Natural killer cell (primary cell): Measurements from ENCODE around the gene TRPM1. TPM values are rescaled to one million over a fixed set of nuclear protein-coding genes. Genes with fewer than 3 reads are reported as not detected.

Experiments
- ATAC-seq, 3 donors: fragments of 150-1000 bp in 2 of 3; fragments of 200-7000 bp in 1 of 3; cut with Tn5 transposase; 1 replicate in 1 of 3; 2 replicates in 2 of 3; pipeline ENCODE4 v1.10.0; 2021; ENCODE audit warnings: mild to moderate bottlenecking in 2 of 3, moderate library complexity in 2 of 3
- DNase-seq, 2 donors: peaks; one replicate each; pipeline versions ENCODE4 v3.0.0 to v3.0.0-alpha.2; 2013 to 2021; ENCODE audit warnings: mixed read lengths in 1 of 2
- H3K27ac ChIP-seq: one replicate; pipeline ENCODE4 v1.5.1; 2013; ENCODE audit warnings: mild to moderate bottlenecking, low read length
- H3K27me3 ChIP-seq: one replicate; pipeline ENCODE4 v1.6.1; 2013; ENCODE audit warnings: low read length; ENCODE audit not compliant: control insufficient read depth, insufficient read depth
- H3K36me3 ChIP-seq: one replicate; pipeline ENCODE4 v1.6.1; 2013; ENCODE audit warnings: low read length; ENCODE audit not compliant: control insufficient read depth, insufficient read depth
- H3K4me1 ChIP-seq: one replicate; pipeline ENCODE4 v1.6.1; 2013; ENCODE audit warnings: low read length; ENCODE audit not compliant: control insufficient read depth, insufficient read depth
- H3K4me3 ChIP-seq: one replicate; pipeline ENCODE4 v1.5.1; 2013; ENCODE audit warnings: low read length
- H3K9me3 ChIP-seq: one replicate; pipeline ENCODE4 v1.6.1; 2013; ENCODE audit warnings: low read length; ENCODE audit not compliant: control insufficient read depth, insufficient read depth
- H3K27ac Mint-ChIP-seq, 2 donors: one replicate each; pipeline ENCODE4 v1.8.0; 2022; ENCODE audit warnings: mild to moderate bottlenecking in 2 of 2, mixed read lengths in 2 of 2, moderate library complexity in 1 of 2
- H3K27me3 Mint-ChIP-seq, 2 donors: one replicate each; pipeline ENCODE4 v1.8.0; 2022; ENCODE audit warnings: low read depth in 2 of 2, mixed read lengths in 2 of 2
- H3K36me3 Mint-ChIP-seq: one replicate; pipeline ENCODE4 v1.8.0; 2022; ENCODE audit warnings: mixed read lengths
- H3K4me1 Mint-ChIP-seq, 2 donors: one replicate each; pipeline ENCODE4 v1.8.0; 2022; ENCODE audit warnings: mixed read lengths in 2 of 2
- H3K4me3 Mint-ChIP-seq: one replicate; pipeline ENCODE4 v1.8.0; 2022; ENCODE audit warnings: mild to moderate bottlenecking, moderate library complexity, mixed read lengths
- H3K9me3 Mint-ChIP-seq, 2 donors: one replicate each; pipeline ENCODE4 v1.8.0; 2022; ENCODE audit warnings: mixed read lengths in 2 of 2
- CTCF ChIP-seq: fragments of 200-600 bp; IDR thresholded peaks from one replicate; pipeline ENCODE4 v1.8.0; 2022; ENCODE audit warnings: antibody characterized with exemption
- WGBS: methylation state at CpG from one replicate; pipeline ENCODE4 v1.1.7; 2013; ENCODE audit warnings: missing lambda C conversion rate; ENCODE audit not compliant: insufficient coverage; 5-methylcytosine and 5-hydroxymethylcytosine counted together
- intact Hi-C: fragments of 100-400 bp; cut with micrococcal nuclease; formaldehyde crosslinking; loops from one replicate; pipeline ENCODE4 v1.14.2; 2022
- total RNA-seq, 4 donors: library from RNA; stranded (reverse); fragments of 120-200 nt in 1 of 4; gene quantifications; one replicate each; pipeline versions ENCODE4 v1.2.3 to v1.2.4, GENCODE V29; 2013 to 2022

Gene TRPM1
- total RNA-seq, 3 donors from 2014 or later (not counting 1 experiment from before 2014, with no cell fraction given), result not detected

GRCh38 chr15:31125061-31125460 is 23.5 kb upstream of the TRPM1 start:
- H3K9me3 Mint-ChIP-seq, result peaks cover 0 to 5% of the 10 kb centered on the region in 2 donors
- Histone ChIP-seq H3K9me3 (no peaks in the 10 kb centered on the region), H3K27me3 (no peaks in the 10 kb centered on the region), H3K4me1 (peaks cover 7% of the 10 kb centered on the region), H3K4me3 (no peak overlapping the region), H3K36me3 (no peaks in the 10 kb centered on the region), H3K27ac (no peak overlapping the region)
- H3K4me1 Mint-ChIP-seq, result peaks cover 4 to 6% of the 10 kb centered on the region in 2 donors
- TF ChIP-seq CTCF, result no peak
- H3K27me3 Mint-ChIP-seq, result peaks cover 0 to 7% of the 10 kb centered on the region in 2 donors
- H3K36me3 Mint-ChIP-seq, result peaks cover 11% of the 10 kb centered on the region
- ATAC-seq, result no peak
- H3K27ac Mint-ChIP-seq, result no peak overlapping the region
- DNase-seq, result no peak
- WGBS, result 85% methylated on average over 2 of the region's 8 CpGs
- no peak overlapping the region for H3K4me3 Mint-ChIP-seq
- intact Hi-C loops, result loop anchor here (5.0 to 10.0 kb wide), 2 partner anchors 133 to 220 kb away; partner anchors contain the start of genes FAN1 and MTMR10

GRCh38 chr15:31116423-31117030 is 15.0 kb upstream of the TRPM1 start:
- no peak overlapping the region for H3K27ac Mint-ChIP-seq
- intact Hi-C loops, result no loop called here
- H3K4me1 Mint-ChIP-seq, result no peaks in the 10 kb centered on the region
- Histone ChIP-seq H3K27ac (no peak overlapping the region), H3K27me3 (no peaks in the 10 kb centered on the region), H3K9me3 (no peaks in the 10 kb centered on the region), H3K36me3 (no peaks in the 10 kb centered on the region), H3K4me3 (no peak overlapping the region), H3K4me1 (no peaks in the 10 kb centered on the region)
- 91% methylated on average over 4 of the region's 6 CpGs for WGBS
- peaks cover 7 to 8% of the 10 kb centered on the region in 2 donors for H3K9me3 Mint-ChIP-seq
- DNase-seq (no peak), ATAC-seq (no peak)
- peaks cover 13% of the 10 kb centered on the region for H3K36me3 Mint-ChIP-seq
- H3K27me3 Mint-ChIP-seq, result peaks cover 10 to 26% of the 10 kb centered on the region in 2 donors
- TF ChIP-seq CTCF, result no peak
- H3K4me3 Mint-ChIP-seq, result no peak overlapping the region

DNA sequence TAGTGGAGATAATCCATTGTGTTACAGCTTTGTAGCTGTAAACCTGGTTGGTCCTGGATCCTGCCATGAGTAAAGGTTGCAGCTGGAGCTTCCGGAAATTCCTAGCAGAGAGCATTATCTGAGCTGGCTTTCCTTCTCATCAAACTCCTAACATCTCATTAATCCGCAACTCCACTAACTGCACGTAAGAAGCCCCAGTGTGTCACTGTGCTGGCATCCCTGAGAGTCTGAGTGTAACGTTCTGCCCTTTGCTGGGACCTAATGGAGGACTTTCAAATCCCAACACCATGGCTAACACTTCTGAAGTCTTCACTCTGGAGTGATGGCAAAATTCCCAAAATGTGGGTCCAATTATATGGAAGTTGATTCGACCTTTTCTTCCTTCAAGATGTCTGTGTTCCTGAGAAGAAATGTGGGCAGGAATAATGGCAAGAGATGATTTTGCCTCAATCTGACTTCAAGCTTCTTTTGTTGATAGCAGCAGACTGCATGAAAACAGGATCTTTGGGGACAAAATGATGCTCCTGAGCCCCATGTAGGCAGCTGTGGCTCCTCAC is 9.6 kb upstream of the TRPM1 start:
- H3K27ac Mint-ChIP-seq, result no peak overlapping the region
- ATAC-seq (no peak), DNase-seq (no peak)
- Histone ChIP-seq H3K27me3 (no peaks in the 10 kb centered on the region), H3K4me1 (no peaks in the 10 kb centered on the region), H3K4me3 (no peak overlapping the region), H3K36me3 (no peaks in the 10 kb centered on the region), H3K27ac (no peak overlapping the region), H3K9me3 (no peaks in the 10 kb centered on the region)
- H3K9me3 Mint-ChIP-seq, result peaks cover 7 to 8% of the 10 kb centered on the region in 2 donors
- intact Hi-C loops, result no loop called here
- no peak overlapping the region for H3K4me3 Mint-ChIP-seq
- H3K27me3 Mint-ChIP-seq, result peaks cover 5 to 10% of the 10 kb centered on the region in 2 donors
- no peaks in the 10 kb centered on the region for H3K4me1 Mint-ChIP-seq
- no peak for TF ChIP-seq CTCF
- peaks cover 10% of the 10 kb centered on the region for H3K36me3 Mint-ChIP-seq
- 90% methylated on average over 5 of the region's 5 CpGs for WGBS
